LNCAP (cell line): ENCODE results near the gene STMN1.

Source experiments
- TF ChIP-seq, protein P1 (sequence below): fragments of 450-650 bp; IDR thresholded peaks from 2 replicates; pipeline ENCODE4 v1.5.1; 2017; ENCODE audit warnings: mild to moderate bottlenecking

The STMN1 gene

GRCh38 chr1:25885602-25886001 lies 20.6 kb downstream of the STMN1 start:
- TF ChIP-seq, protein P1, sequence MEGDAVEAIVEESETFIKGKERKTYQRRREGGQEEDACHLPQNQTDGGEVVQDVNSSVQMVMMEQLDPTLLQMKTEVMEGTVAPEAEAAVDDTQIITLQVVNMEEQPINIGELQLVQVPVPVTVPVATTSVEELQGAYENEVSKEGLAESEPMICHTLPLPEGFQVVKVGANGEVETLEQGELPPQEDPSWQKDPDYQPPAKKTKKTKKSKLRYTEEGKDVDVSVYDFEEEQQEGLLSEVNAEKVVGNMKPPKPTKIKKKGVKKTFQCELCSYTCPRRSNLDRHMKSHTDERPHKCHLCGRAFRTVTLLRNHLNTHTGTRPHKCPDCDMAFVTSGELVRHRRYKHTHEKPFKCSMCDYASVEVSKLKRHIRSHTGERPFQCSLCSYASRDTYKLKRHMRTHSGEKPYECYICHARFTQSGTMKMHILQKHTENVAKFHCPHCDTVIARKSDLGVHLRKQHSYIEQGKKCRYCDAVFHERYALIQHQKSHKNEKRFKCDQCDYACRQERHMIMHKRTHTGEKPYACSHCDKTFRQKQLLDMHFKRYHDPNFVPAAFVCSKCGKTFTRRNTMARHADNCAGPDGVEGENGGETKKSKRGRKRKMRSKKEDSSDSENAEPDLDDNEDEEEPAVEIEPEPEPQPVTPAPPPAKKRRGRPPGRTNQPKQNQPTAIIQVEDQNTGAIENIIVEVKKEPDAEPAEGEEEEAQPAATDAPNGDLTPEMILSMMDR: no peak

GRCh38 chr1:25881266-25881665 lies 25.0 kb downstream of the STMN1 start:
- TF ChIP-seq, protein P1: no peak

DNA sequence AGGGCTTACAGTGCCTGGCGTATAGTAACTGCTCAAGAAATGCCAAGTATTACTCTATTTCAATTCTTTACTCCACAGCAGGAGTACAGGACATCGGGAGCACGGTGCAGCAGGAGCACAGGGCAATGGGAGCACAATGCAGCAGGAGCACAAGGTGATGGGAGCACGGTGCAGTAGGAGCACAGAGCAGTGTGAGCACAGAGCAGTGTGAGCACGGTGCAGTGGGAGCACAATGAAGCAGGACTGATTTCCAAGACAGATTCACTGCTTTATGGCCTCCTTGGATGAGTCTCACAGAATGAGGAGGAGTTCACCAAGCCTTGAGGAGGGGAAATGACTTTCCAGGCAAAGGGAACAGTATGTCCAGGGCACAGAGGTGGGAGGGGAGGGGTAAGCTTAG lies 25.7 kb downstream of the STMN1 start:
- TF ChIP-seq, protein P1: no peak

GRCh38 chr1:25879675-25880074 lies 26.5 kb downstream of the STMN1 start:
- TF ChIP-seq, protein P1: no peak

GRCh38 chr1:25878690-25879089 lies 27.5 kb downstream of the STMN1 start:
- TF ChIP-seq, protein P1: no peak

- TF ChIP-seq, protein P1: no peak
These were observed 29.1 kb downstream of the STMN1 start for GRCh38 chr1:25877155-25877554.

DNA sequence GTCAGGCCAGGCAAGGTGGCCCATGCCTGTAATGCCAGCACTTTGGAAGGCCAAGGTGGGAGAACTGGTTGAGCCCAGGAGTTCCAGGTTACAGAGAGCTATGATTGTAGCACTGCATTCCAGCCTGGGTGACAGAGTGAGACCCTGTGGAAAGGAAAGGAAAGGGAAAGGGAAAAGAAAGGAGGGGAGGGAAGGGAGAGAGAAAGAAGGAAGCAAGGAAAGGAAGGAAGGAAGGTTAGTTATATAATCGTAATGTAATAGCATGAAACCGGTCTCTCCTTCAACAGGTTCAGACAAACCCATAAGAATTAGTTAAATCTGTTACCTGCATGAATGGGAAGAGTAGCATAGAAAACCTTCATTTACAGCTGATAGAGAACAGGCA lies 29.5 kb downstream of the STMN1 start:
- TF ChIP-seq, protein P1: no peak
